AG09309 (cell line): ENCODE data around the gene PLOD2.

ENCODE experiments used
- DNase-seq: peaks from one replicate; pipeline ENCODE4 v3.0.0-alpha.2; 2010; ENCODE audit warnings: low read depth
- H3K4me3 ChIP-seq: 2 replicates; pipeline ENCODE4 v1.5.1; 2011; ENCODE audit warnings: mild to moderate bottlenecking, low read depth, low read length, moderate library complexity; ENCODE audit not compliant: control insufficient read depth
- CTCF ChIP-seq: IDR thresholded peaks from 2 replicates; pipeline ENCODE4 v1.5.1; 2011; ENCODE audit warnings: mild to moderate bottlenecking, low read depth, low read length, inconsistent platforms; ENCODE audit not compliant: insufficient read depth, control insufficient read depth; ENCODE audit errors: missing control alignments

The PLOD2 gene

GRCh38 chr3:146020969-146021368 lies 140.0 kb downstream of the PLOD2 start:
- DNase-seq = no peak
- no peak for TF ChIP-seq CTCF
- no peak overlapping the region for H3K4me3 ChIP-seq

DNA sequence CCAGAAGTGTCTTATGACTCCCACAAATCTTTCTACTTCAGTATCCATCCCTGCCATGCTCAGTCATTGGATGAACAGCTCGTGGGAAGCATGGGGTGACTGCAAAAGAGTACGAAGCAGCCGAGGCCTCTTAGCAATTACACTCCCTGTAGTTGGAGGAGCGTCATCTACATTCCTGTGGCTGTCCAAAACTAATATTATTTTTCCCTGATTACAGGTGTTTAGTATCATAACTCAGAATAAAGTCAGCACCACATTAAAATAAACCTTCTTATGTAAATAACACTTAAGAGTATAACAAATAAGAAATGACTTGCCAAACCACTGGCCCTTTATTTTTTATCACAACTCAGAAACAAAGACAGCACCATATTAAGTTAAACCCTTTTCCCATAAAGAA lies 141.5 kb downstream of the PLOD2 start:
- no peak for TF ChIP-seq CTCF
- H3K4me3 ChIP-seq = no peak overlapping the region
- DNase-seq = no peak
